H1 (cell line): Measurements from ENCODE around the gene PIANP. TPM values are rescaled to one million over a fixed set of nuclear protein-coding genes. Genes with fewer than 3 reads are reported as not detected.

Experiments used
- CHD1 ChIP-seq: IDR thresholded peaks from 2 replicates; pipeline ENCODE4 v1.6.1; 2012; ENCODE audit warnings: low read depth, low read length, improper control_type of control experiment
- CHD7 ChIP-seq: fragments of 300-600 bp; sonication (generic); IDR thresholded peaks from 2 replicates; pipeline ENCODE4 v1.7.1; 2012; ENCODE audit warnings: low read length, moderate library complexity, mild to moderate bottlenecking, inconsistent platforms; ENCODE audit not compliant: insufficient replicate concordance
- EP300 ChIP-seq, 2 experiments: IDR thresholded peaks; 1 replicate in 1 of 2; 2 replicates in 1 of 2; pipeline ENCODE4 v1.6.1; 2011 to 2012; ENCODE audit warnings: low read depth in 2 of 2, low read length in 2 of 2, mild to moderate bottlenecking in 2 of 2, borderline replicate concordance in 1 of 2, inconsistent platforms in 1 of 2, moderate library complexity in 1 of 2
- KDM4A ChIP-seq: IDR thresholded peaks from one replicate; pipeline ENCODE4 v1.7.1; 2012; ENCODE audit warnings: low read depth, mild to moderate bottlenecking, moderate library complexity, low read length, inconsistent platforms; ENCODE audit not compliant: severe bottlenecking
- SIN3A ChIP-seq, 2 experiments: IDR thresholded peaks in 1 of 2; conservative IDR thresholded peaks in 1 of 2; 2 replicates each; pipeline ENCODE4 v1.6.1; 2011 to 2012; ENCODE audit warnings: low read length in 2 of 2, improper control_type of control experiment in 1 of 2, low read depth in 1 of 2, mild to moderate bottlenecking in 1 of 2
- TBP ChIP-seq: IDR thresholded peaks from 2 replicates; pipeline ENCODE4 v1.6.1; 2011; ENCODE audit warnings: low read depth, low read length, improper control_type of control experiment
- ZNF274 ChIP-seq: IDR thresholded peaks from 2 replicates; pipeline ENCODE4 v1.7.0; 2012; ENCODE audit warnings: low read length, borderline replicate concordance; ENCODE audit errors: extremely low read depth
- polyA plus RNA-seq, 7 experiments: library from polyadenylated mRNA; depleted of rRNA in 3 of 7; stranded (reverse) in 5 of 7; unstranded in 2 of 7; fragments of >200 nt in 5 of 7; fragments of 200-250 nt in 2 of 7; gene quantifications; 1 replicate in 5 of 7; 2 replicates in 1 of 7; 4 replicates in 1 of 7; pipeline versions ENCODE4 v1.2.1 to v1.2.3, GENCODE V29; 2011 to 2013; ENCODE audit warnings: missing spikeins in 2 of 7, mixed read lengths in 2 of 7
- total RNA-seq: library from RNA; stranded (reverse); fragmentation: NEBNext Ultra II Directional; extraction: Animal tissue kit (Norgen Biotek cat#: 25700); gene quantifications from 2 replicates; pipeline ENCODE4 v1.2.1, GENCODE V29; 2021

The PIANP gene
- total and polyA plus RNA-seq, 2 of the 8 experiments (the other 6 are each of a cell fraction or from before 2014, with no cell fraction given), result 6.3 to 9.8 TPM

GRCh38 chr12:6691473-6691872 lies 9.1 kb downstream of the PIANP start (continued):
- TF ChIP-seq CHD7, result no peak
- TF ChIP-seq TBP, result no peak
- no peak for TF ChIP-seq ZNF274
- TF ChIP-seq EP300 (IDR thresholded peaks at IDR 0.05; ENCODE audit: borderline replicate concordance in 1 of 2, low read depth in 2 of 2, low read length in 2 of 2), result no peak
- no peak for TF ChIP-seq SIN3A (conservative IDR thresholded peaks at IDR 0.05 in 1 of 2, IDR thresholded peaks at IDR 0.05 in 1 of 2; ENCODE audit: low read depth in 1 of 2, low read length in 2 of 2)
- no peak for TF ChIP-seq CHD1
- TF ChIP-seq KDM4A, result no peak
